ENCODE results near the gene ATP7B.

The ATP7B gene

GRCh38 chr13:51978796-51979556, 32.3 kb downstream of the ATP7B start:
- no peak for DNase-seq (ENCODE audit: low read depth in 2 of 2)

GRCh38 chr13:51977625-51978024, 33.6 kb downstream of the ATP7B start:
- no peak for DNase-seq (ENCODE audit: low read depth in 2 of 2)

- DNase-seq (ENCODE audit: low read depth in 2 of 2), result no peak
Observed at GRCh38 chr13:51976890-51977289, 34.4 kb downstream of the ATP7B start.

- no peak for DNase-seq (ENCODE audit: low read depth in 2 of 2)
Observed at GRCh38 chr13:51976423-51976822, 34.8 kb downstream of the ATP7B start.

- DNase-seq (ENCODE audit: low read depth in 2 of 2), result no peak
Observed at GRCh38 chr13:51974482-51974881, 36.8 kb downstream of the ATP7B start.

- DNase-seq (ENCODE audit: low read depth in 2 of 2), result no peak
Observed at GRCh38 chr13:51971520-51972426, 39.5 kb downstream of the ATP7B start.

- no peak for DNase-seq (ENCODE audit: low read depth in 2 of 2)
Observed at GRCh38 chr13:51970349-51970748, 40.9 kb downstream of the ATP7B start.

- no peak for DNase-seq (ENCODE audit: low read depth in 2 of 2)
Observed at GRCh38 chr13:51967482-51968446, 43.5 kb downstream of the ATP7B start.

- DNase-seq (ENCODE audit: low read depth in 2 of 2), result no peak
Observed at GRCh38 chr13:51966186-51966585, 45.1 kb downstream of the ATP7B start.

GRCh38 chr13:51961493-51962403, 49.5 kb downstream of the ATP7B start:
- DNase-seq (ENCODE audit: low read depth in 2 of 2), result no peak

GRCh38 chr13:51960766-51961165, 50.5 kb downstream of the ATP7B start:
- no peak for DNase-seq (ENCODE audit: low read depth in 2 of 2)

- DNase-seq (ENCODE audit: low read depth in 2 of 2), result no peak
Observed at GRCh38 chr13:51959773-51960172, 51.5 kb downstream of the ATP7B start.

- DNase-seq (ENCODE audit: low read depth in 2 of 2), result no peak
Observed at GRCh38 chr13:51958217-51958547, 53.1 kb downstream of the ATP7B start.

GRCh38 chr13:51957377-51958216, 53.7 kb downstream of the ATP7B start:
- DNase-seq (ENCODE audit: low read depth in 2 of 2), result no peak

GRCh38 chr13:51956717-51957116, 54.5 kb downstream of the ATP7B start:
- DNase-seq (ENCODE audit: low read depth in 2 of 2), result no peak

- no peak for DNase-seq (ENCODE audit: low read depth in 2 of 2)
Observed at GRCh38 chr13:51955816-51956603, 55.2 kb downstream of the ATP7B start.

GRCh38 chr13:51955281-51955771, 55.9 kb downstream of the ATP7B start:
- no peak for DNase-seq (ENCODE audit: low read depth in 2 of 2)

- DNase-seq (ENCODE audit: low read depth in 2 of 2), result no peak
Observed at GRCh38 chr13:51953347-51954195, 57.7 kb downstream of the ATP7B start.

Measured in fibroblast of skin of left biceps (primary cell).